Measurements from ENCODE around the gene GPX4. TPM values are rescaled to one million over a fixed set of nuclear protein-coding genes. Genes with fewer than 3 reads are reported as not detected.

GPX4 gene
- total and polyA plus RNA-seq, 2 of the 13 experiments (the other 11 are each of a cell fraction or from before 2014, with no cell fraction given) = 535 to 613 TPM

- TF ChIP-seq CEBPB (IDR thresholded peaks at IDR 0.05; ENCODE audit: borderline replicate concordance, low read depth, low read length) (no peak), LCORL (IDR thresholded peaks at IDR 0.05) (no peak), LCORL (CRISPR knock-in tag; IDR thresholded peaks at IDR 0.05) (peak; percentile 54; the same call in 1 of the 2 replicates), ZFP1 (CRISPR knock-in tag; IDR thresholded peaks at IDR 0.05) (no peak), KAT7 (CRISPR knock-in tag; IDR thresholded peaks at IDR 0.05; ENCODE audit: borderline replicate concordance) (peak; percentile 44; the same call in 1 of the 2 replicates), HNF1A (IDR thresholded peaks at IDR 0.05; ENCODE audit: low read depth) (no peak), HNF1A (CRISPR knock-in tag; IDR thresholded peaks at IDR 0.05; ENCODE audit: borderline replicate concordance) (no peak; the same call in 1 of the 2 replicates), ZNF737 (CRISPR knock-in tag; IDR thresholded peaks at IDR 0.05; ENCODE audit: borderline replicate concordance) (no peak), ZNF326 (CRISPR knock-in tag; IDR thresholded peaks at IDR 0.05; ENCODE audit: borderline replicate concordance) (no peak), NR2F6 (IDR thresholded peaks at IDR 0.05) (no peak), NR2F6 (CRISPR knock-in tag; IDR thresholded peaks at IDR 0.05) (no peak), ZNF615 (CRISPR knock-in tag; IDR thresholded peaks at IDR 0.05; ENCODE audit: borderline replicate concordance) (no peak), GABPB1 (CRISPR knock-in tag; IDR thresholded peaks at IDR 0.05) (peak; percentile 91), ZNF512B (CRISPR knock-in tag; IDR thresholded peaks at IDR 0.05; ENCODE audit: borderline replicate concordance) (no peak), HDAC1 (CRISPR knock-in tag; IDR thresholded peaks at IDR 0.05) (peak; percentile 62; the same call in 1 of the 2 replicates), TFDP2 (CRISPR knock-in tag; IDR thresholded peaks at IDR 0.05) (peak; percentile 66), MYNN (CRISPR knock-in tag; IDR thresholded peaks at IDR 0.05; ENCODE audit: low read depth) (no peak), POLR2AphosphoS2 (IDR thresholded peaks at IDR 0.05; ENCODE audit: low read depth, low read length) (no peak), MTA3 (CRISPR knock-in tag; IDR thresholded peaks at IDR 0.05) (no peak), ZBTB8A (CRISPR knock-in tag; IDR thresholded peaks at IDR 0.05; ENCODE audit: borderline replicate concordance, low read depth) (no peak), ZBTB21 (CRISPR knock-in tag; IDR thresholded peaks at IDR 0.05) (no peak), ZNF660 (CRISPR knock-in tag; IDR thresholded peaks at IDR 0.05; ENCODE audit: borderline replicate concordance, low read depth) (no peak), ERF (CRISPR knock-in tag; IDR thresholded peaks at IDR 0.05) (peak; percentile 64; the same call in 1 of the 2 replicates), PHB2 (IDR thresholded peaks at IDR 0.05; ENCODE audit: partially characterized antibody) (no peak)
Observed at GRCh38 chr19:1094978-1095701, 8.7 kb upstream of the GPX4 start, which contains the start of gene POLR2E (continued).
